AG04450 (cell line): Measurements from ENCODE around the gene PRKN. TPM values are rescaled to one million over a fixed set of nuclear protein-coding genes. Genes with fewer than 3 reads are reported as not detected.

Experiments used
- CTCF ChIA-PET: fragments of 300-600, 350-600 bp; formaldehyde crosslinking; extraction: SDS; loops from one replicate; lab custom pipeline; 2022; ENCODE audit warnings: antibody characterized with exemption, inconsistent platforms; lab: Charles Lee
- POLR2A ChIA-PET: fragments of 350-600 bp; formaldehyde crosslinking; extraction: SDS; loops from one replicate; lab custom pipeline; 2021; ENCODE audit warnings: antibody characterized with exemption, inconsistent platforms; lab: Yijun Ruan, JAX
- DNase-seq: peaks from one replicate; pipeline ENCODE4 v3.0.0-alpha.2; 2011; ENCODE audit warnings: low read depth, low spot score
- H3K27ac ChIP-seq: one replicate; pipeline ENCODE4 v1.5.1; 2012; ENCODE audit warnings: low read depth, low read length, control low read depth
- H3K27me3 ChIP-seq: one replicate; pipeline ENCODE4 v1.6.0; 2012; ENCODE audit warnings: low read length; ENCODE audit not compliant: control insufficient read depth, insufficient read depth
- H3K4me3 ChIP-seq: 2 replicates; pipeline ENCODE4 v1.5.1; 2011; ENCODE audit warnings: mild to moderate bottlenecking, low read depth, low read length, control low read depth
- H3K9me3 ChIP-seq: 2 replicates; pipeline ENCODE4 v1.5.1; 2012; ENCODE audit warnings: low read length; ENCODE audit not compliant: control insufficient read depth, insufficient read depth
- polyA plus RNA-seq: library from polyadenylated mRNA; depleted of rRNA; stranded (reverse); fragments of >200 nt; gene quantifications from 2 replicates; pipeline ENCODE4 v1.2.3, GENCODE V29; 2011
- TF ChIP-seq, protein P1 (sequence below): IDR thresholded peaks from 2 replicates; pipeline ENCODE4 v1.5.1; 2011; ENCODE audit warnings: low read depth, low read length, control low read depth, inconsistent platforms

The PRKN gene
- polyA plus RNA-seq, 1 experiment: not detected

DNA sequence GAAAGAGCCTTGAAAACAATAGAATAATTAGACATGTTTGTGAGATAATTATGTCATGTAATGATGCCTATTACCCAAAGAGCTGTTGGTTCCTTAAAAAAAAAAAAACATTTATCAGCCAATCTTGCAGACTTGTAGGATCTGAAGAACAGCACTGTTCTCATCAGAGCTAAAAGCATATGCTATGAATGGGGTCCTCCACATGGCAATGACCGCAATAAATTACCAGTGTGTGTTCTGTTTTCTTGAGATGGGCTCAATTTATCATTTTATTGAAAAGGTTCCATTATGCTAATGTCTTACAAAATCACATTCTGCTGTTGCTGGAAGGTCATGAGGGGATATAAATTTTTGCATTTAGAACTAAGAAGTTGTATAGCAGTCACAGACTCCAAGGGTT, 484.7 kb downstream of the PRKN start:
- CTCF ChIA-PET: no interaction called here
- no peak overlapping the region for H3K4me3 ChIP-seq
- TF ChIP-seq, protein P1, sequence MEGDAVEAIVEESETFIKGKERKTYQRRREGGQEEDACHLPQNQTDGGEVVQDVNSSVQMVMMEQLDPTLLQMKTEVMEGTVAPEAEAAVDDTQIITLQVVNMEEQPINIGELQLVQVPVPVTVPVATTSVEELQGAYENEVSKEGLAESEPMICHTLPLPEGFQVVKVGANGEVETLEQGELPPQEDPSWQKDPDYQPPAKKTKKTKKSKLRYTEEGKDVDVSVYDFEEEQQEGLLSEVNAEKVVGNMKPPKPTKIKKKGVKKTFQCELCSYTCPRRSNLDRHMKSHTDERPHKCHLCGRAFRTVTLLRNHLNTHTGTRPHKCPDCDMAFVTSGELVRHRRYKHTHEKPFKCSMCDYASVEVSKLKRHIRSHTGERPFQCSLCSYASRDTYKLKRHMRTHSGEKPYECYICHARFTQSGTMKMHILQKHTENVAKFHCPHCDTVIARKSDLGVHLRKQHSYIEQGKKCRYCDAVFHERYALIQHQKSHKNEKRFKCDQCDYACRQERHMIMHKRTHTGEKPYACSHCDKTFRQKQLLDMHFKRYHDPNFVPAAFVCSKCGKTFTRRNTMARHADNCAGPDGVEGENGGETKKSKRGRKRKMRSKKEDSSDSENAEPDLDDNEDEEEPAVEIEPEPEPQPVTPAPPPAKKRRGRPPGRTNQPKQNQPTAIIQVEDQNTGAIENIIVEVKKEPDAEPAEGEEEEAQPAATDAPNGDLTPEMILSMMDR: no peak
- H3K27me3 ChIP-seq: no peaks in the 10 kb centered on the region
- no peak for DNase-seq
- POLR2A ChIA-PET: no interaction called here
- H3K9me3 ChIP-seq: peaks cover 7% of the 10 kb centered on the region; the same call in 1 of the 2 replicates
- H3K27ac ChIP-seq: no peak overlapping the region

- DNase-seq: no peak
- Histone ChIP-seq H3K4me3 (no peak overlapping the region), H3K27me3 (no peaks in the 10 kb centered on the region), H3K9me3 (peaks cover 7% of the 10 kb centered on the region; the same call in 1 of the 2 replicates), H3K27ac (no peak overlapping the region)
- CTCF ChIA-PET: no interaction called here
- POLR2A ChIA-PET: no interaction called here
- TF ChIP-seq, protein P1: no peak
These were observed 488.2 kb downstream of the PRKN start for GRCh38 chr6:162239330-162239729.

GRCh38 chr6:162238675-162239074, 488.9 kb downstream of the PRKN start:
- POLR2A ChIA-PET: no interaction called here
- CTCF ChIA-PET: no interaction called here
- H3K27ac ChIP-seq: no peak overlapping the region
- H3K4me3 ChIP-seq: no peak overlapping the region
- no peaks in the 10 kb centered on the region for H3K27me3 ChIP-seq
- peaks cover 7% of the 10 kb centered on the region; the same call in 1 of the 2 replicates for H3K9me3 ChIP-seq
- TF ChIP-seq, protein P1: no peak
- DNase-seq: no peak

DNA sequence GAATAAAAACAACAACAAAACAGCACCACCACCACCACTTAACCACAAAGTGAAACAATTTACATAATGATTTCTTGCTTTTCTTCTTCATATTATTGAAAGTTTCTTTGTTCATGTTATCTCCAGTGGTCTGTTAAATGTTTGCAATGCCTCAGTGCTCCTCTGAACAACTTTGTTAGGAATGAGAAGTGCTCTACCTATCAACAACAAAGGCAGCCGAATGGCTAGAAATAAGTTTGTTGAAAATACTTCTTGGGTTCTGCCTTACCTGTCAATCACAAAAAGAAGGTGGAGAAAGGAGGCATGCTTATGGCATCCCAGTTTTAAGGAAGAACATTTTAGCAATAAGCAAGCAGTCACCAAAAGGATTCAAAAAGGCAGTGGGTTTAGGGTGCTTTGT, 490.2 kb downstream of the PRKN start:
- H3K27ac ChIP-seq: no peak overlapping the region
- peaks cover 7% of the 10 kb centered on the region; the same call in 1 of the 2 replicates for H3K9me3 ChIP-seq
- CTCF ChIA-PET: no interaction called here
- H3K27me3 ChIP-seq: no peaks in the 10 kb centered on the region
- TF ChIP-seq, protein P1: no peak
- DNase-seq: no peak
- POLR2A ChIA-PET: no interaction called here
- H3K4me3 ChIP-seq: no peak overlapping the region

- Histone ChIP-seq H3K4me3 (no peak overlapping the region), H3K9me3 (peaks cover 7% of the 10 kb centered on the region; the same call in 1 of the 2 replicates), H3K27me3 (no peaks in the 10 kb centered on the region), H3K27ac (no peak overlapping the region)
- POLR2A ChIA-PET: no interaction called here
- CTCF ChIA-PET: no interaction called here
- TF ChIP-seq, protein P1: no peak
- DNase-seq: no peak
These were observed 492.9 kb downstream of the PRKN start for GRCh38 chr6:162234631-162235030.
